GOT3 (cell line): Measurements from ENCODE around the gene EFNA4.

Experiments
- DNase-seq: peaks from one replicate; lab custom pipeline; 2025; ENCODE audit warnings: mixed read lengths; lab: John Stamatoyannopoulos, UW

Gene EFNA4

DNA sequence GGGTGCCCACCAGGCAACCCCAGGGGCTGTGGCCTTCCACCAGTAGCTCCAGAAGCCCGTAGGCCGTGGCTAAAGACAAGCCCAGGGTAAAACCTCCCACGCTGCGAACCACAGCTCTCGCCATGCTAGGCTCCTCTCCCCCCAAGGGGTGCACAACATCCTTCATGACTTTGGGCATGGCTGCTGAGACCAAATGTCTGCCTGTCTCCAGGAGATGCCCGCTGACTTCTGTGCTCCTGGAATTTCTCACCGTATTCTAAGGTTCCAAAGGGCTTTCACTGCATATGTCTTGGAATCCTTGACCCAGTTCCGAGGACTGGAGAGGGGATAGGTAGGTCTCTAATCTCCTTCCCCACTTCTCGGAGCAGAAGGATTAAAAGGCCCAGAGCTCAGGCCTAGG lies 30.0 kb upstream of the EFNA4 start, which contains the start of the genes DCST1 and DCST2:
TSS of gene DCST1 (plus strand) at position 301 of the 400 bp plus-strand sequence. CDS start 213 bp downstream, outside the sequence.
TSS of gene DCST2 (minus strand) at position 258 of the 400 bp plus-strand sequence. CDS start at position 178, 80 bp downstream.
- DNase-seq: no peak

DNA sequence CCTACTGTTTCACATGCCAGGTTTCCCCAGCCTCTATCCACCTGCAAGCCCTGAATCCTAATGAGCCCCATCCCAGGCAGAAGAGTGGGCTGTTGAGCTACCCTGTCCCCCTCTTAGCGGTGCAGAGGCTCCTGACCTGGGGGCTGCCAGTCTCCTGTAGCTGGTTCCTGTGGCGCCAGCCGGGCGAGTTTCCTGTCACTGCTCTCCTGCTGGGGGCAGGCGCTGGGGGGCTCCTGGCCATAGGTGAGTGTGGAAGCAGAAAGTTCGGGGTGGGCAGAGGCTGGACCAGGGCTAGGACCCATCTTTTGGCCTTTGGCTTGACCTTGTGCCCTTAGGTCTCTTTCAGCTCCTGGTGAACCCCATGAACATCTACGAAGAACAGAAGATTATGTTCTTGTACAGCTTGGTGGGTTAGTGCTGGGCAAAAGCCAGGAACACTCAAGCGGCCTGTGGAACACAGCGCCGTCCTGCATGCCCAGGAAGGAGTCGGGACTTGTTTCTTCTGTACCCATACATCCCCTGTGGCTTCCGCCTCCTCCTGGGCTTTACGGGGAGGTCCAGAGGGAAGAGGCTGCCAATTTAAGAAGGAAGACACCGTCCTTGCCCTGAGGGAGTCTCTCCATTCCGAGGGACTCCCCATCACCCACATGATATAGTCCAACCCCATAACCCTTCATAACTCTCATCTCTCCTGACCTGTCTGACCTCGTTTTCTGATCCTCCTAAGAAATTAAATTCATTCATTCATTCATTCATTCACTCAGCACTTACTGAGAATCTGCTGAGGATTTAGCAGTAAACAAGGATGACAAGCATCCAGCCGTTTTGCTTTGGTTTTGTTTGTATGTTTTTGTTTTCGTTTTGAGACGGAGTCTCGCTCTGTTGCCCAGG lies 29.0 kb upstream of the EFNA4 start:
- no peak for DNase-seq

DNA sequence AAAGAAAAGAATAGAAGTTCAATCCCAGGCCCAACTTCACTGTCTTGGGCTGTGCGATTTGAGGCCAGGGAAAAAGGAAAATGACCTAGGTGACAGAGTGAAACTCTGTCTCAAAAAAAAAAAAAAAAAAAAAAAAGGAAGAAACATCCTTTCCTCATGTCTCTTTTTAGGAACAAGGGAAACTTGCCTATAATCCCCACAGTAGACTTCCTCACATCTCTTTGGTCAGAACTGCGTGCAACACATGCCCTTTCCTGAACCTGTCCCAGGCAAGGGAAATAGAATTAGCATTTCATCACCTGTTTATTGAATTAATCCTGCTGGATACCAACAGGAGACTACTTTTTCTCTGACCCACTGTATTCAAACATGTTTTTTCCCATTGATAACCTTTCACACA lies 27.6 kb upstream of the EFNA4 start:
- no peak for DNase-seq

DNA sequence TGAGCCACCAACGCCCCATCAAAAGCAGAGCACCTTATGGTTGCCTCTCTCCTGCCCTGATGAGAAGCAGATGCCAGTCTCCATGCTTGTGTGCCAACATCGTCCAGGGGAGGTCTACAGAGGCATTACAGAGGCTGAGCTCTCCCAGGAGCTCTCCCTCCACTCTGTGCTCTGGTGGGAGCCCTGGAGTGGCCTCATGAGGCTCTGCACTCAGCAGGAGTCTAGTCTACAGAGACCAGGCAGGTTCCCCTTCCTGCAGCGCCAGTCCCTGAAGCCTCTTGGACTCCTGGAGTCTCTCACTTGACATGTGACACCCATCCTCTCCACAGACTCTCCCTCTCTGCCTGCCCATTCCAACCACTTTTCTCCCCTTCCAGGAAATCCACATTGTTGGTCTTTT lies 26.5 kb upstream of the EFNA4 start:
- DNase-seq: no peak

DNA sequence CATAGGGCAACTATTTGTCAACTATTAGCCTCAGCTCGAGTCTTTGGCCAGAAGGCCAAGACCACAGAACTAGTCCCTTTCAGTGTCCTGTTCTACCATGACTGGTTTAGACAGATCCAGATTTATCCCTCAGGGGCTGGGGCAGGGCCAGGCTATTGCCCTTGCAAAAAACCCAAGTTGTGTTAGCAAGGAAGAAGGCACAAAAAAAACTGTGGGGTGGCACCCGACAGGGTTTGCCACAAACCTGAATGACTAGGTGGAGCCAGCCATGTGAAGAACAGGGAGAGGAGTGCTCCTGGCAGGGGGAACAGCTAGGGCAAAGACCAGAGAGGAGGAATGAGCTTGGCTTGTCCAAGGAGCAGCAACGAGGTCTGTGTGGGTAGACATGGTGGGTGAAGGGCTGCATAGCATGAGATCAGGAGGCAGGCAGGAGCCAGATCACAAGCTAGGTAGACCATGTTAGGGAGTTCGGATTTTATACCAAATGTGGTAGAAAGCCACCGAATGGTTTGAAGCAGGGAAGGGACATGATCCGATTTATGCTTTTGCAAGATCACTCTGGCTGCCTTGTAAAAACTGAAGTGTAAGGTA lies 25.6 kb upstream of the EFNA4 start:
- DNase-seq: no peak

DNA sequence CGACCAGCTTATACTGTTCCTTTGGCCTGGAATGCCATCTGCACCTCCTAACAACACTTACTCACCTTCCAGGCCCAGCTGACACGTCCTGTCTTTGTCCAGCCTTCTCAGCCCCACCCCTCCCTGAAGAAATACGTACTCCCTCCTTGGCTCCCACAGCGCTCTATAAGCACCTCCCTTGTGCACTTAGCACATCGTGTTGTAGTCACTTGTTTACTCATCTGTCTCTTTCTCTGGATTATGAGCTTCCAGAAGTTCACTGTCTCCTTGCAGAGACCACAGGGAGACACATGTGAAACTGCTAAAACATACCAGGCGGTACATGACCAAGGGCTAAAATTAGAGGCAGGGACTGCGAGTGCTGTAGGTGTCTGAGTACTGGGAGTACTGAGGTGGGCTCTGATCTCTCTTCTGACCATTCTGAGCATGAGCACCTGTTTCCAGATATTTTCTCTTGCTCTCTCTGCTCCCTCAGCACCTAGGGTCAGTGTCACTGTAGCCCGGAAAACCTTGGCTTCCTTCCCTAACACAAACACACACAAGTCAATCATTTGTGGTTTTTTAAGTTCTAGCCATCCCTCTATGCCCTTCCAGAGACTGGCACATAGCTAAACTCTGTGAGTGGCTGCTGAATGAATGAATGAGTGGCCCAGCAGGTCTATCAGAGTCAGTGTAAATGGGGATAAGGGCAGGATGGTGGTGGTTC lies 24.8 kb upstream of the EFNA4 start:
- DNase-seq: no peak

DNA sequence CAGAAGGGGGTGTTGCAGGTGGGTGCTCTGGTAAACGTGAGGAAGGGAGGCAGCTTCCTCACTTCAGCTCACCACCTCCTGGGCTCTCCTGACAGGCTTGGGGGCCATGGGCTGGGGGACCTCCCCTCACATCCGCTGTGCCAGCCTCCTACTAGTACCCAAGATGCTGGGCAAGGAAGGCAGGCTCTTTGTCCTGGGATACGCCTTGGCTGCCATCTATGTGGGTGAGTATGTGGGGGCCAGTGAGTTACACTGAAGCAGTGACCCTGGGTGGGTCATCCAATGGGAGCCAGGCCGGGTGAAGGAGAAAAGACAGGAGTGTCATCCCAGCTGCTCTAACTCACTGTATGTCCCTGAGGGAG lies 24.3 kb upstream of the EFNA4 start:
- DNase-seq: no peak

DNA sequence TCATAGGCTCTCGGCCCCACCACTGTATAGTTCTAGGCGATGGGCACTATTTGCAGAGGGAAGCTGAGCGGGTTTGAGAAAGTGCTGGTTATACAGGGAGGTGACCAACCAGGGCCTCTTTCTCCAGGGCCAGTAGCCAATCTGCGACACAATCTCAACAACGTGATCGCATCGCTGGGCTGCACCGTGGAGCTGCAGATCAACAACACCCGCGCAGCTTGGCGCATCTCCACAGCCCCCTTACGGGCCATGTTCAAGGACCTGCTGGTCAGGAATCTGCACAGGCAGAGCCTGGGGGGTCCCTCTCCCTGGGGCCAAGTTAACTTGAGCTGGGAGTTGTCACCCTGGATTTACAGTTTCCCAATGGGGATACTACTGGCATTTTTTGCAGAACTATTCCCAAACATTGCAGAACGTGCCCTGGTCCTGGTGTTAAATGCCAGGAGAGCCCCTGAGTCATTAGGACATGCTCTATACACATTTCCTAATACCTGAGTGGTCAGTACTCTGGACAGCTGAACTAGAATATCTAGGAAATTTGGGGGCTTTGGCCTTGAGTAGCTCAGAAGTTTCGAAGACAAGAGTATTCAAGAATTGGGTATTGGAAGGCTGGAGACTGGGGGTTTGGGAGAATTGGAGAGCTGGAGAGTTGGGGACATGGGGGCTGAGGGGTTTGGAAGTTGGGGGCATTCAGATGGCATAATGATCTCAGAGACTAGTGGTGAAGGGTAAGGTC lies 23.0 kb upstream of the EFNA4 start:
- DNase-seq: no peak

DNA sequence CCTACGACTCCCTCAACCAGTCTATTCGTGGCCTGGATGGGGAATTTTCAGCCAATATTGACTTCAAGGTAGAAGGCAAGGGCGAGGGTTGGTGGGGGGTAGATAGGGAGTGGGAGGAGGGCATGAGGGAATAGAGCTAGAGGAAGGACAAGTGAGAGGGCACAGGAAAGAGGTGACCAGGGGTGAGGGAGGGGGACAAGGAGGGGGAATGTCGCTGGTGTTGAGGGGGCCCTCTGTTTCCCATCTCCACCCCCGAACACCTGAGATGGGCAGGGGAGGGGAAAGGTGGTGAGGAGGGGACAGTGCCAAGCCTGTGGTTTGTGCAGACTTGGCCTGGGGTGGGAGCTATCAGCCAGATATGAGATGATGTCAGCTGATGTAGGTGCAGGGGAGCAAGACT lies 20.8 kb upstream of the EFNA4 start:
- no peak for DNase-seq

DNA sequence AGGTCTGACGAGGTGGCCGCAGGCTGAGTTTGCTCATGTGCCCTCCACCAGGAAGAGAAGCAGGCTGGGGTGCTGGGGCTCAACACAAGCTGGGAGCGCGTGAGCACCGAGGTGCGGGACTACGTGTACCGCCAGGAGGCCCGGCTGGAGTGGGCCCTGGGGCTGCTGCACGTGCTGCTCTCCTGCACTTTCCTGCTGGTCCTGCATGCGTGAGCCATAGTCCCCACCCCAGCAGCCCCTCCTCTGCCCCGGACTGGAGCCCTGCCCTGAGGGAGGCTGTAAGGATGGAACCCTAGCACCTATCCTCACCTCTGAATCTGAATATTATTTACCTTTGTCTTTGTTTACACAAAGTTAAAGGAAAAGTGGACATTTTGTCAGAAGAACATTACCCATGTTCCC lies 20.2 kb upstream of the EFNA4 start:
- no peak for DNase-seq

DNA sequence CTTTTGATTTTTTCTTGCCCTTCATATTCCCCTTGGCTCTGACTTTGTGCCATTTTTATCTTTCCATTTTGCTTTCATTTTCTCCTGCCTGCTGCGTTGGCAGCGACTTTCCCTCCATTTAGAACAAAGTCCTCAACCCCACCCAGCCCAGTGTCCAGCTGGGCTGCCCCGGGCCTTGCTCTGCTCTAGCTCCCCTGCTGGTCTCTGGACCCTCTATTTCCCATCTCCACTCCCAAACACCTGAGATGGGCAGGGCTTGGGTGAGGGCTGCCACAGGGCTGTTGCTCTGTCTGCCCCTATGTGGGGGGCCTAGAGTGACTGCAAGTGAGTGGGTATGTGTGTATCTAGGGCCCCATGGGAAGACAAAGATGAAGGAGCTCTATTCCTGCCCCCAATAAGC lies 19.7 kb upstream of the EFNA4 start:
- no peak for DNase-seq

DNA sequence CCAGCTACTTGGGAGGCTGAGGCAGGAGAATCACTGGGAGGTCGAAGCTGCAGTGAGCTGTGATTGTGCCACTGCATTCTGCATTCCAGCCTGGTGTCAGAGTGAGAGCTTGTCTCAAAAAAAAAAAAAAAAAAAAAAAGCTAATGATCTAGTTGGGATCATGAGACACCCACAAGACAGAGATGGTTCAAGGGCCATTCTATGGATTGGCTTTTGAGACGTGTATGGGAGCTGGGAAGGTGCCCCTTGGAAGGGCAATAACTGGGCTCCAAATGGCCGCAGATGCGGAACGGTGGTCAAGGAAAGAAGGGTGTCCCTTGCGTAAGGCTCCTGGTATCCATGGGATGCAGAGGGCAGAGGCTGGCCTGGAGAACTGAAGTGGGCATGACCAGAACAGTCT lies 19.2 kb upstream of the EFNA4 start:
- no peak for DNase-seq

DNA sequence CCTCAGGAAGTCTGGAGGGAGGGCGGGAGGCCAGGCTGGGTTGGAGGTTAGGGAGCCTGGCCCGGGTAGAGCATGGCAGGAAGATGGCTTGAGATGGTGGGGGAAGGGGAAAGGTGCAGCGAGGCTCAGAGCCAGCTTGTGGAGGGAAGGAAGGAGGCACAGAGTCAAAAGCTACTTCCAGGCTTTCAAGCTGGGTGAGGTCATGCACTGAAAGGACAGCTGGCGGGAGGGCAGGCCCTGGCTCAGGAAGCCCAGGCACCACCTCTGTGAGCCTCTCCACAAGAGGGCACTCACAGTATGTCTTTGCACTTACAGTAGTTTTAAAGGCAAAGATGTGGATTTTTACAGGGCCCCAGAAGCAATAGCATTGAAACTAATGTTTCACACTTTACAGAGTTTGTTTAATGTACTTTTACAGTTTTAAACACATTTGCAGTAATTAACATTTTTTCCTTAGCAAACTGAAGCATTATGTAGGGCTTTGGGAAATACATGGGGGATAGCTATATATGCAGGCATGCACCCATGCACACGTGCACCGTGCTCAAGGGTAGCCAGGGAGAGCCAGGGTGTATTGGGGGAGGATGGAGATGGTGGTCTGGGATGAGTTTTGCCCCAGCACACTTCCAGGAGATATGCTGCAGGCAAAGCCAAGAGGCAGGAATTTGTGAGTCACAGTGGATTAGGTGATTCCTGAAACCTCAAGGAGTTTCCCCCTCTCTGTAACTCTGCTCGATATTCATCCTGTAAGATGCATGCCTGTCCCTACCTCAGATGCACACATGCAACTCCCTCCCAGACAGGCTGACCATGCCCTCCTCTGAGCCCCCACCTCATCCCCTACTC lies 18.5 kb upstream of the EFNA4 start:
- peak; percentile 29 for DNase-seq

DNA sequence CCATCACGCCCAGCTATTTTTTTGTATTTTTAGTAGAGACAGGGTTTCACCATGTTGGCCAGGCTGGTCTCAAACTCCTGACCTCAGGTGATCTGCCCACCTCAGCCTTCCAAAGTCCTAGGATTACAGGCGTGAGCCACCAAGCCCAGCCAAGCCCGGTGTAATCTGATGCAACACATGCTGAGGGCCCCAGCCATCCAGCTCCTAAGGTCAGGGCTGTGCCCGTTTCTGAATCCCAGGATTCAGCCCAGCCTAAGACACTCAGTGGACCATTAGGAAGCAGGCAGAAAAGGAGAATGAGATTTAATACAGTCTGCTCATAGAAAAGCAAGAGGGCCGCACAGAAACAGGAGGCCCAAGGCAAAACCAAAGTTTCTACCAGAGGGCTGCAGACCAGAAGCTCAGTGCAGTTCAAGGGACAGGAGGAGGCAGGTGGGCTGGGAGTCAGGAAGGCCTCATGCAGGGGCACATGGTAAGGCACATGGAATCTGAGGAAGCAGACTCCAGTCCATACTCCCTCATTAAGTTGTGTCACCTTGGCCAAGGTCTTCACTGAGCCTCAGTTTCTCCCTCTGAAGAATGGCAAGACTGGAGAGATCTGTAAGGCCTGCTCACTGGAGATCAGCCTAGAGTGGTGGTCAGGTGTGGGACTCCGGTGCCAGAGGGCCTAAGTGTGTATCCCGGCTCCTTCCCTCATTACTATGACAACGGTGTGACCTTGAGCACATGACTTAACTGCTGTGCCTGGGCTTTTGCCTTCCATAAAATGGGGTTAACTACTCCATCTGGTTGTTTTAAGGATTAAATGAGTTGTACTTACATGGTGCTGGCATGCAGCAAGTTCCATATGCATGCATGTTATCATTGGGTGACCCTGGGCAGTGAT lies 14.8 kb upstream of the EFNA4 start:
- no peak for DNase-seq

DNA sequence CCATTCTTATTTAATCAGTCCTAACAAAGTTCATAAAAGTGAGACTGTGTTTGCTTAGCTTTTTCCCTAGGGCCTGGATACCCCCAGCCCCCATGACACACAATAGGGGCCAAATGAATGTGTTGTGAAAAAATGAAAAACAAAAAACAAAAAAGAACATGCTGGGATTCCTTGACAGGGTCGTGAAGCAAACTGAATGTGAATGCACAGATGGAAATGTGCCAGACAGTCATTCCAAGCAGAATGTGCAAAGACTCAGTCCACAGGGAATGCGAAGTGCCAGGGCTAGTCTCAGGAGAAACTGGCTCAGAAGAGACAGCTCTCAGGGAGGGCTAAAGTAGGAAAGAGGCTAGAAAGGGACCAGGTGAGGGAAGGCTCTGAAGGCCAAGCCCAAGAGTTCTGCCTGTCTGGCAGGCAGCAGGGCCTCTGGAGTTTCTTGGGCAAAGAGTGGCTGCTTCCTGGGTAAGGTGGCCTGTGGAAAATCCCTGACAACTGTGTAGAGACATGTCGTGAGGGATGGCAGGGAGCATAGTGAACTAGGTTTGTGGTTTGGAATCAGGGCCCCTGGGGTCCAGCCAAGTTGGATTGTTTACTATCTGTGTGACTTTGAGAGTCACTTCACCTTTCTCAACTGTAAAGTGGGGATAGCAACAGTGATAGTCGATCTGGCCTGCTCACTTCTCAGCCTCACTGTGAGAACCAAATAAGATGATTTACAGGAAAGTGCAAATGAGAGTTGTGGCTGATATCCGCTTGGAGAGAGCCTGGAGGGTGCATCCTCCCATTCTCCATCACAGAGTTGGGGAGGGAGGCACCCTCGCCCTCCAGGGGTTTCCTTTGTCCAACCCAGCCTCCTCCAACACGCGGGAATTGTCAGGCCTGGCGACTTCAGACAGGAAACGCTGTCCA lies 13.6 kb upstream of the EFNA4 start:
- DNase-seq: no peak

DNA sequence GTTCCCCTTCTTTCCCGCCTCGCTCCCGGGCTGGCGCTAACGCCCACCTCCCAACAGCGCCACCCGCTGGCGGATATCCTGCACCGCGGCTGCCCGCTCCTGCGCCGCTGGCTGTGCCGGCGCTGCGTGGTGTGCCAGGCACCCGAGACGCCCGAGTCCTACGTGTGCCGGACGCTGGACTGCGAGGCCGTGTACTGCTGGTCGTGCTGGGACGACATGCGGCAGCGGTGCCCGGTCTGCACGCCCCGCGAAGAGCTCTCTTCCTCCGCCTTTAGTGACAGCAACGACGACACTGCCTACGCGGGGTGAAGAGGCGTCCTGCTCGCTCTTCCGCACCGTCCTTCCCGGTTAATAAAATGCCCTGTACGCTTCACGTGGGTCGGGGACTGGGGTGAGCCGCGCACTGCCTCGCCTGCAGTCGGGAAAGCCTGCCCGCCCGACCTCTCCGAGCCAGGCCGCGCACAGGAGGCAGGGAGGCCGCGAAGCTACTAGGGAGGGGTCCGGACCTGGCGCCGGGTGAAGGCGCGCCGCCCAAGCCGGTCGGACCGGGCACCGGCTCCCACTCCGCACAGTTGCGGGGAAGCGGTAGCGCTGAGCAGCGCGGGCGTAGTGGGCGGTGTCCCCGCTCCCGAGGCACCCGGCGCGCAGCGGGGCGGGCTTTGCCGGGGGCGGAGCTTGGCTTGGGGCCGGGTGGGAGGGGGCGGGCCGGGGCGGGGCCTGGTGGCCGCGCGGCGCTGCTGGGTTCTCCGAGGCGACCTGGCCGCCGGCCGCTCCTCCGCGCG lies 12.8 kb upstream of the EFNA4 start, which contains the start of gene ADAM15:
TSS of gene ADAM15 (plus strand) at position 757 of the 782 bp plus-strand sequence. CDS start 71 bp downstream, outside the sequence.
- DNase-seq: peak; percentile 55

DNA sequence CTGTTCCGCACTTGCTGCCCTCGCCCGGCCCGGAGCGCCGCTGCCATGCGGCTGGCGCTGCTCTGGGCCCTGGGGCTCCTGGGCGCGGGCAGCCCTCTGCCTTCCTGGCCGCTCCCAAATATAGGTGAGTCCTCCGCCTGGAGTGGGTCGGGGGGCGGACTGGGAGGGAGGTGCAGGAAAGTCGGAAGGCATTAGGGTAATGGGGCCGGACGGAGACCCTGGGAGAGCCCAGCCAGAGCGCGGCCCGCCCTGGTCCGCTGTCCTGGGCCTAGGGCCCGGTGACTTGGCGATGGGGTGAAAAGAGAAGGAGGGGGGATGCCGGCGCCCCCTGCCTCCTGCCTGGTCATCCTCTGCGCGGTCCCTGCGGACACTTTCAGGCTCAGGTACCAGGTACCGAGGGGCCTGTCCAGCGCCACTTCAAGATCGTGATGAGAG lies 12.2 kb upstream of the EFNA4 start:
- no peak for DNase-seq

DNA sequence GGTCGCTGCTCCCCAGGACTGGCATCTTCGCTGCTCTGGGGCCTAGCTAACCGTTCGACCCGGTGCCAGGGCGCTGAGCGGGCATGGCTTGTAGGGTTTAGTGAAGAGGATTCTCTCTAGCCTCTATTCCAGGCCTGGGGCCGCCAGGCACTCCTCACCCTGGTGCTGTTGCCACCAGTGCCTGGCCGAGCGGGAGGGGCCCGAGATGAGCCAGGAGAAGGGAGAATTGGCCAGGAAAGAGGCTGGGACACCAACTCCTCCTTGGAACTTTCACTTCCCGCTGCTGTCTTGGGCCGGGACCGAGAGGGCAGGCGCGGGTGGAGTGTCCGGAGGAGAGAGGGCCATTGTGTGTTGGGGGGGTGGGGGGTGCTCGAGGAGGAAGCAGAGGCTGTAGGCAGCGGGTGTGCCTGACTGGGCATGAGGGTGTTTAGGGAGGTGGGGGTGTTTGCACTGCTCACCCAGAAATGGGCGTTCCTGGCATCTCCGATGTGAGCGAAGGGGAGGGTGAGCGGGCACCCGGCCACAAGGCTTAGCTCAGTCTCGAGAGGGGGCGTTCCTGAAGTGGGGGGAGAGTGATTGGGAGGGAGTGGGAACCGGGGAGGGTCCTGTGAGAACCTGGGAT lies 11.7 kb upstream of the EFNA4 start:
- DNase-seq: no peak
